Measurements from ENCODE around the gene CYP26C1.
"Not testable (repeated sequence)": the region's sequence is repeated elsewhere in the genome, so short reads cannot be mapped to it uniquely, and the experiment has no call there.

Gene CYP26C1

DNA sequence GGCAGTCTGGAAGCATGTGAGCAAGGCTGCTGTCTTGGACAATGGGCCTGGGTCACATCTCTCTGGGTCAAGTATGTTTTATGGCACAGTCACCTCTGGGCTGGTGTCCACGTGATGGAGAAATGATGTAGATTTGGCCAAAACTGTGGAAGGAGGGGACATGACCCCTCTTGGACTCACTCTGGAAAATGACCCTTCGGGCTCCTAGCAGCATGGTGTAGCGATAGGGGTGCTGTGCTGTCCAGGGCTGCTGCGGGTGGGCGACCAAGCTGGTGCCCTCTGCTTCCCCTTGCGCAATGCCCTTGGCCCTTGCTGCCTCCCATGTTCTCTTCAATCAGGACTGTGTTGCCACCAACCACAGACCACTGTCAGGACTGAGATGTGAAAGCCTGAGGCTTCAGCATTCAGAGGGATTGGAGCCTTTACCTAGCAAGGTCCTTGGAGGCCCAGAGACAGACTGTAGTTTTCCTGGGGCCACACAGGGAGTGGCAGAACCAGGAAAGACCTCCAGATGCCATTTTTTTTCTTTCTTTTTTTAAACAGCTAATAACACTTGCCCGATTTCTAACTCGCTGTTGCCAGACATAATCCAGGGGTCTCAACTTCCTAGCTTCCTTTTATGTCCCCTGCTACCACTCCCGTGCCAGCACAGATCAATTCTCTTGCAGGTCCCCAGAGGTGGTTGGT is 19.2 kb downstream of the CYP26C1 start:
- DNase-seq (ENCODE audit: low read depth in 2 of 2), result no peak

DNA sequence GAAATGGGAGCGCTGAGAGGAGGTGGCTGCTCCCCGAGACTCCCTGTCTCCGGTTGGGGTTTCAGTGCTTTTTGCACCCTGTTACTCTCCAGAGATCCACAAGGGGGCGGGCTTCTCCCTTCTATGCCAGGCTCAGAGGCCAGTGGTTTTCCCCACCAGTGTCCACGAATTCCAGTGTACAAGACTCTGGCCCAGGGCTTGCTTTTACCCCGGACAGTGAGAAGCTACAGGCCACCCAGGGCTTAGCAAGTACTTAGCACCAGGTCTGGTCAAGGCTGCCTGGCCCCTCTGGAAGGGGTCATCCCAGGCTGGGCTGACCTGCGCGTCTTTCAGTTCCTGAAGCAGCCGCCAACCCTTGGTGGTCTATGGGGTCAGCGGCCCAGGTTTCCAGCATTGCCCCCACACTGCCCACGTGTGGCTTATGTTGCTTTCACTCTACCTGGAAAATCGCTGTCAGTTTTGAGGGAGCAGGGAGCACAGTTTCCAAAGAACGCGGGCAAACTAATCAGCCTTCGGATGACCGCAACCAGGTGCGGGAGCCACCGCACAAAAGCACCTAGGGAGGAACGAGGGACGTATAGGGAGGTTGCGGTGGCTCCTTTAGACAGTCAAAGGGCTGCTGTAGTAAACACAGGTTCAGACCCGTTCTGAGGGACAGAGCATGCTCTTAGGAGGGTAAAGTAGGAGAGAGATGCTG is 19.9 kb downstream of the CYP26C1 start:
- no peak for DNase-seq (ENCODE audit: low read depth in 2 of 2)

DNA sequence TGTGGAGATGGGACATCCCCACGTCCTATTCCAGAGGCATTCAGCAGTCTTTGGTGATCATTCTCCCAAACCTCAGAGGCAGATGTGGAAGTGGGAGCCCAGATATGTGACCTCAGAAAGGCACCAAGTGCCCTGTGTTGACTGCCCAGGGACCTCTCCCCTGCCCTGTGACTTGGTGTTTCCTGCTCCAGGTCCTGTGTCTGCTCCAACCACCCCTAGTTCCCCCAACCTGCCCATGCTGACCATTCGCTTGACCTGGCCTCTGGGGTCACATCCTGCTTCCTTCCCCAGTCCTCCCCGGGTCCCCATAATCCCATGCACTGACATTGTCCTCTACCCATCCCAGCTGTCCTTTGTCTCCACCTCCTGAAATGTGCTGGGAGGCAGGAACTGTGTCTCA is 20.7 kb downstream of the CYP26C1 start:
- no peak for DNase-seq (ENCODE audit: low read depth in 2 of 2)

DNA sequence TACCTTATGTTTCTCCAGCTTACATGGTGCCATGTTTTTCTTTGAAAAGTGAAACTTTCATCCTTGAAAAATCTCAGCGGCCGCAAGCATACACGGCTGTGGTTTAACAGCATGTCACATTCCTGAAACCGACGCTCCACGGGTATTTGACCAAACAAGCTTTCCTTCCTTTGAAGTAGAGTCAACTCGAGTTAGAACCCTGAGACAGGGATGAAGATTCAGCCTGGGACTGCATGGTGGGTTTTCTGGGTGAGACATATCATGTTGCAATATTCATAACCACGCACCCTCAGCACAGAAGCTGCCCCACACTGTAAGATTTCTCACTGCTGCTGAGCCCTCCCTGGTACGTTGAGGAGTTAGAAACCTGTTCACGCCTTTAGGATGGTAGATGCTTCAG is 21.2 kb downstream of the CYP26C1 start:
- peak in 1 of 2 experiments; percentile 10 for DNase-seq (ENCODE audit: low read depth in 2 of 2)

DNA sequence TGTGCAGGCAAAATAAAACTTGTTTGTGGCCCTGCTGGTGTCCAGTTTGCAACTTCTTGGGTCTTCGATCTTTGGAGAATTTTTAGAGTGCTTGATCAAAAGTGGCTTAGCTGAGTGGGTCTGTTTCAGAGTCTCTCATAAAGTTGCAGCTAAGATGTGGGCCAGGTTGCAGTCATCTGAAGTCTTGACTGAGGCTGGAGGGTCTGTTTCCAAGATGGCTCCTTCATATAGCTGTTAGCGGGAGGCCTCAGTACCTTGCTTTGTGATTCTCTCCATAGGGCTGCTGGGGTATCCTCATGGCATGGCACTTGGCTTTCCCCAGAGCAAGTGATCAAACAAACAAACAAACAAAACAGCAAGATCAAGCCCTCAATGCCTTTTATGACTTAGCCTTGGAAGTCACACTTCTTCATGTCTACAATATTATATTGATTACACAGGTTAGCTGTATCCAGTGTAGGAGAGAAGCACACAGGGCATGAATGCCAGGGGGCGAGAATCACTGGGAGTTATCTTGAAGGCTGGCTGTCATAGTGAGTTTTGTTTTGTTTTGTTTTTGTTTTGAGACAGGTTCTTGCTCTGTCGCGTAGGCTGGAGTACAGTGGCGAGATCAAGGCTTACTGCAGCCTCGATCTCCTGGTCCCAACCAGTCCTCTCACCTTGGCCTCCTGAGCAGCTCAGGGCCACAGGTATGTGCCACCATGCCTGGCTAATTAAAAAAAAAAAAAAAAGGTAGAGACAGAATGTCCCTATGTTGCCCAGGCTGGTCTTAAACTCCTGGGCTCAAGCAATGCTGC is 23.3 kb downstream of the CYP26C1 start:
- no peak for DNase-seq (ENCODE audit: low read depth in 2 of 2)

DNA sequence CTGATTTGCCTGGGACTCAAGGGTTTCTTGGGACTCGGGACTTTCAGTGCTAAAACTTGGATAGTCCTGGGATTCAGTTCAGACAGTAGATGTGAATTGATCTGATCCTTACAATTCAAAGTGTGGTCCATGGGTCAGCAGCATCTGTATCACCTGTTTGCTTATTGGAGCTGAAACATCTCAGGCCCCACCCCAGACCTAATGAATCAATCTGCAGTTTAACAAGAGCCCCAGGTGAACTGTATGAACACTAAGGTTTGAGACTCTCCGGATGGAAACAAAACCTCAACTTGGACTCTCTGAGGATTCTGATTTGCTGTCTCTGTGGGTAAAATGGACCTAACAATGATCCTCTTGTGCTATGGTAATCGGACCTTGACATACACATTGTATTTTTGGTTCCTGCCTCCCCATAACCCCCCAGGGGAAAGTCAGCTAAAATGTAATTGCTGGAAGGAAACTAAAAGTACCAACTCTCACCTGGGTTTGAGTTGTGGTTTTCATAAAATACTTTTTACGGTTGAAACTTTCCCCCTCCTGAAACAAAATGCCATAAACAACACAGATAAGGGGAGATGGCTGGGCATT is 24.8 kb downstream of the CYP26C1 start:
- DNase-seq (ENCODE audit: low read depth in 2 of 2), result no peak

DNA sequence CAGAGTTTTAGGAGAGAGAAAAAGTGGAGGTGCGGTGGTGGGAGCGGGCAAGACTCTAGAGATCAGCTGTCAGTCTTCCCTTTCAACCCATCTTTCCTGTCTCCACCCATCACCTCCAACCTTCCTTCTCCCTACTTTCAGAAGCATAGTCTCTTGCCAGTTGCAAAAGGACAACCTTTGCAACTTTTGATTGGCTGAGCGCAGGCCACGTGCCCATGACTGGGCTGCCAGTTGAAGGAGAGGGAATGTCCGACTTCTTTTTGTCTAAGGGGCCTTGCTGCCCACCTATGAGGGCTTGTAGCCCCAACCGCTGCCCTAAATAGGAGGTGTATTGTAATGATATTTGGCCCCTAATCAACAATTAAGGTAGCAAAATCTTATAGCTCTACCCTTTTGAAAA is 25.7 kb downstream of the CYP26C1 start:
- DNase-seq (ENCODE audit: low read depth in 2 of 2), result no peak

DNA sequence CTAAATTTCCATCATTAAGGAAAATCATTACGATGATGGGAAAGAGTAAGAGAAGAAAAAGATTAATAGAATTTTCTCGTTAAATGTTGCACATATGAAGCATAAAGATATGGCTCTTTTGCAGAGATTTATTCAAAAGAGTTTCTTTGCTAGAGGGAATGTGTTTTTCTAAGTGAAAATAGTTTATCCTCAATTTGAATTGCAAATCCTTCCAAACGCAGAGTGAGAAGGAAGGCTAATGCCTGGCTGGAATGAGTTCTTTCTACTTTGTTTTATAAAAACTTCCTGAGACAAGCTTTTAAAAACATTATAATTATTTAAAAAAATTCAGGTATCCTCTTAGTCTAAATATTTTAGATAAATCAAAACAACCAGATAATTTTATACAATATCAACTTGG is 27.2 kb downstream of the CYP26C1 start:
- DNase-seq (ENCODE audit: low read depth in 2 of 2), result no peak

DNA sequence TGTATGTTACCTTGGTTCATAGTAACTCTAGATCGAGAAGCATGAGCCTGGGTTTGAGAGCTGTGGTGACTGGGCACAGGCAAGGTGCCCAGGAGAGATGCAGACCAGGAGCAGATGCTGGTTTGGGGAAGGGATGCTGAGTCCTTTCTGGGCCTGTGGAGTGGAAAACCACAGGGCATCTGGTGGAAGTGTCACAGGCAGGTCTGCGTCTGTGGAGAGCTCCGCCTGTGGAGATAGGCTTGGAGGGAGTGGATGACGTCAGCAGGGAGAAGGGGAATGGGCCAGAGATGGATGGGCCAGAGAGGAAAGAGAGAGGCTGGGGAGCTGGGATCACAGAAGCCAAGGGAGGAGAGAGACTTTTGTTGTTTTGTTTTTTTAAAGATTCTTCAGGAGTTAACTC is 27.9 kb downstream of the CYP26C1 start:
- DNase-seq (ENCODE audit: low read depth in 2 of 2), result no peak

DNA sequence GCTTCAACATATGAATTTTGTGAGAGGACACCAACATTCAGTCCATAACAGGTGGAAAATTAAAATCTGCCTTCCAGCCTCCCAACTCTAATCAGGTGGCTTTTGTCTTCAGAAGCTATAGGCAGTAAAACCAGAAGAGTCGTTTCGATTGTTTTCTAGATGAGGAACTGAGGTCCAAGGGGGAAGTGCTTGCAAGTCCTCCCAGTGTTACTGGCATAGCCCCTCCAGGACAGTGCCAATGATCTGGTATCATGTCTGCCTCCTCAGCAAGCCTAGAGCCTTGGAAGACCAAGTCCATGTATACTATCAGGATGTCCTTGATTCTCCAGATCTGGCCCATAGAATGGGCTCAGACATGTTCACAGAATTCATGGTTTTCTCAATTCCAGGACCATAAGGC is 30.0 kb downstream of the CYP26C1 start:
- no peak for DNase-seq (ENCODE audit: low read depth in 2 of 2)

DNA sequence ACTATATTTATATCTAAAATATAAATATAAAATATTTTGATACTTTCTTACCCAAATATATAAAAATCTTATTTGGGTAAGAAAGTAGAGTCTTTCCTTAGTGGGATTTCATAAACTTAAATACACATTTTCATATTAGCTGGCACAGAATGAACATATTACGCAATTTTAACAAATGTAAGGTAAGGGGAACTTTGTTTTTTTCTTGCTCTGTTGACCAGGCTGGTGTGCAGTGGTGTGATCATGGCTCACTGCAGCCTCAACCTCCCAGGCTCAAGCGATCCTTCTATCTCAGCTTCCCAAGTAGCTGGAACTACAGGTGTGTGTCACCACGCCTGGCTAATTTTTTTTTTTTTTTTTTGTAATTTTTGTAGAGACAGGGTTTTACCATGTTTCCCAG is 31.4 kb downstream of the CYP26C1 start:
- DNase-seq (ENCODE audit: low read depth in 2 of 2), result no peak

DNA sequence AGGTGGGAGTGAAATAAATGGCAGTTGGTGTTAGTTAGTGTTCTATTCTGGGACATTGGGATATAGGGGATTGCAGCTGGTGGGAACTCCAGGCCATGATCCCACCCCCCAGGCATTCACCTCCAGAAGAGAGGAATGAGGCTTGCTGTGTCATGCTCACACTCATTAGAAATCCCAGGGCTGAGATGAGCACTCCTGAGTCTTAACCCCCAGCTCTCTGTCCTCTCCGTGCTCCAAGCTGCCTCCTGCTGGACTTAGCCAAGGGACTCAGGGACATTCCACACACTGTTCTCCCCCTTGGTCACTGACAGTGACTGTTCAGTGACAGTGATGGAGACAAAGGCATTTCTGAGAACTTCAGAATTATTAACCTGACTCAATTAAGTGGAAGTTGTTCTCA is 34.6 kb downstream of the CYP26C1 start:
- no peak for DNase-seq (ENCODE audit: low read depth in 2 of 2)

DNA sequence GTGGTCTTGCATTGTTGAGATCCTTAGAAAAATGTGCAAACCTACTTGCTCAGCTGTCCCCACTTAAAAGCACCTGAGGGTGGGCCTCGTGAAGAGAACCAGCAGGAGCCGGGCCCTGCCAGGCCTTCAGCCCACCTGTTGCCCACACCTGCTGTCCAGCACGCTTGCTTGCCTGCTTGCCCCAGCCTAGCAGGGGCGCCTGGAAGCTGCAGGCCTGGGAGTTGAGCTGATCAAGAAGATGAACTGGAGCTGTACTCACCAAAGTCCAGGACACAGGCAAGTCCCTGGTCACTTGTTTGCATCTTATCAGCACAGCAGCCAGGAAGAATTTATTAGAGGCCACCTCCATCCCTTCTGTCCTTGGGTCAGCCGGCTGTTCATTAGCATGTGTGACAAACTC is 36.3 kb downstream of the CYP26C1 start:
- DNase-seq (ENCODE audit: low read depth in 2 of 2), result no peak

DNA sequence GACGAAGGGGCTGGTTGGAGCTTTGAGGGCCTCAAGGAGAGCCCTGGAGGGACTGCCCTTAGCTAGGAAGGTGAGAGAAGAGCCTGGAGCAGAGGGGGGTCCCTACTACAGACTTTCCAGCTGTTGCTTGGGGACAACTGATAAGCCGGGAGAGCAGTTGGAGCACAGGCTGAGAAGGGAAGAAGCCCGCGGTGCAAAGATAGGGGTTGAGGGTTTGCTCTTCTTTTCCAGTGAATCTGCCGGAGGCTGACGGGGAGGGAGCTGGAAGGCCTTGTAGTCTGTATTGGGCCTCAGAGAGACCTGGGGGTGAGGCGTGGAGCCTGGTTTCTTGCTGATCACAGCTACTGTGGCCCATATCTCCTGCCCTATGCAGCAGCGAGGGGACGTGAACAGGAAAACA is 36.8 kb downstream of the CYP26C1 start:
- no peak for DNase-seq (ENCODE audit: low read depth in 2 of 2)

DNA sequence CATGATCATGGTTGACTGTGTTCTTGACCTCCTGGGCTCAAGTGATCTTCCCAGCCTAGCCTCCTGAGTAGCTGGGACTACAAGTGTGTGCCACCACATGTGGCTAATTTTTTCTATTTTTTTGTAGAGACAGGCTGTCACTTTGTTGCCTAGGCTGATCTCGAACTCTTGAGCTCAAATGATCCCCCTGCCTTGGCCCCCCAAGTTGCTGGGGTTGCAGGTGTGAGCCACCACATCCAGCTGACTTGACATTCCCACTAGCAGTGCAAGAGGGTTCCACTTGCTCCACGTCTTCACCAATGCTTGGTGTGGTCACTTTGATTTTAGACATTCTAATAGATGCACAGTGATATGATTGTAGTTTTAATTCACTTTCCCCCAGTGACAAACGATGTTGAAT is 38.2 kb downstream of the CYP26C1 start:
- no peak for DNase-seq (ENCODE audit: low read depth in 2 of 2)

DNA sequence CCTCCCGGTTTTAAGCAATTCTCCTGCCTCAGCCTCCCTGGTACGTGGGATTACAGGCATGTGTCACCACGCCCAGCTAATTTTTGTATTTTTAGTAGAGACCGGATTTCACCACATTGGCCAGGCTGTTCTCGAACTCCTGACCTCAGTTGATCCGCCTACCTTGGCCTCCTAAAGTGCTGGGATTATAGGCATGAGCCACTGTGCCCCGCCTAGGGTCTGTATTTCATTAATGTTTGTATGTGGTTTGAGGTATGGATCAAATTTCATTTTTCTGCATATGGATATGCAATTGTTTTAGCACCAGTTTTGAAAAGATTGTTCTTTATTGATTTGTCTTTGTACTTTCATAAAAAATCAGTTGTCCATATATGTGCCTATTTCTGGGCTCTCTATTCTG is 39.1 kb downstream of the CYP26C1 start:
- DNase-seq (ENCODE audit: low read depth in 2 of 2), result no peak

DNA sequence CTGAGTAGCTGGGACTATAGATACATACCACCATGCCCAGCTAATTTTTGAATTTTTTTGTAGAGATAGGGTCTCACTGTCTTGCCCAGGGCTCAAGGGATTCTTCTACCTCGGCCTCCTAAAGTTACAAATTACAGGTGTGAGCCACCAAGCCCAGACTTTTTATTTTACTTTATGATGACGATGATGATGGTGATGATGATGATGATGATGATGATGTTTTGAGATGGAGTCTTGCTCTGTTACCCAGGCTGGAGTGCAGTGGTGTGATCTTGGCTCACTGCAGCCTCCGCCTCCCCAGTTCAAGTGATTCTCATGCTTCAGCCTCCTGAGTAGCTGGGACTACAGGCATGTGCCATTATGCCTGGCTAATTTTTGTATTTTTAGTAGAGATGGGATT is 40.5 kb downstream of the CYP26C1 start:
- DNase-seq (ENCODE audit: low read depth in 2 of 2), result not testable (repeated sequence)

DNA sequence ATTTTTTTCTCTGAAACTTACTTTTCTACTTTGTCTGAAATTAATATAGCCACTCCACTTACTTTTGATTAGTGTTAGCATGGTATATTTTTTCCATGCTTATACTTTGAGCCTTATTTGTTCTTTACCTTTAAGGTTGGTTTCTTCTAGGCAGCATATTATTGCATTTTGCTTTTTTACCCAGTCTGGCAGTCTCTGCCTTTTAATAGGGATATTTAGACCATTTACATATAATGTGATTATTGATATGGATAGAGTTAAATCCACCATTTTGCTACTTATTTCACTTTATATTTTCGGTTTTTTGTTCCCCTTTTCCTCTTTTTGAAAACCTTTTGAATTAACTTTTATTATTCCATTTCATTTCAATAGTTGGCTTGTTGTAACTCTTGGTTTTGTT is 43.4 kb downstream of the CYP26C1 start:
- DNase-seq (ENCODE audit: low read depth in 2 of 2), result no peak

DNA sequence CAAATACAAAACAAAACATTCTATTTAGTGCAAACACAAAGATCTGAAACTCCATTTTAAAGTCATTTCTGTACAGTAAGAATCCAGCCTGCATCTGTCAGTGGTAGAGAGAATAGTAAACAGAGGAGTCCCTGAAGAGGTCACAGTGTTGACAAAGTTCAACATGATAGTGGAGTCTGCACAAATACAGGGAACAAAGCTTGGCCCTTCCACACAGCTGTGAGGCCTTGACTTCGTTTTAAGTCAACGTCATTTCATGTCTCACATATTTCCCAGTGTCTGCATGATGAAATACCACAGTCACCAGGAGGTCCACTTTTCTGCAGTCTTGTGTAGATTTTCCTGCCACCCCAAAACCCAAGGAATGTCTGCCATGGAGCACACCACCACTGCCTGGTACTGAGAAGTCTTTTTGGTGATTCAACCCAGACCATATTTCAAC is 46.1 kb downstream of the CYP26C1 start:
- peak; percentile 12 to 24 for DNase-seq (ENCODE audit: low read depth in 2 of 2)

DNA sequence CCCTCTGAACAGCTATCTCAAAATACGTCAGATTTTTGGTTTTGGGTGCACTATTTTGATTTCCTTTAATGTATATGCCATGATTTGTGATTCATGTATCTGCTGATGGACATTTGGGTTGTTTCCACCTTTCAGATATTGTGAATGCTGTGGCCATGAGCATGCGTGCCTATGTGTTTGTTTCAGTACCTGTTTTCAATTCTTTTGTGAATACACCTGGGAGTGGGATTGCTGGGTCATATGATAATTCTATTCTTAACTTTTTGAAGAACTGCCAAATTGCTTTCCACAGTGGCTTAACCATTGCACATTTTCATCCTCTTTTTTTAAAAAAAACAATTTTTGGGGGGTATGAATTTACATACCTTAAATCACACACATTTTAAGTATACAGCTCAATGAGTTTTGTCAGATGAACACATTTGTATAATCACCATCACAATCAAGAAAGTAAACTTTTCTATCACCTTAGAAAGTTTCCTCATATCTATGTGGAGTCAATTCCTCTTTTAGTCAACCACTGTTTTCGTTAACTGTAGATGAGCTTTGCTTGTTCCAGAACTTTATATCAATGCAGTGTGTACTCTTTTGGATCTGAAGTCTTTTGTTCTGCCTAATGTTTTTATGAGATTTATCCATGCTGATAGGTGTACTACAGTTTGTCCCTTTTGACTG is 50.0 kb downstream of the CYP26C1 start:
- DNase-seq (ENCODE audit: low read depth in 2 of 2), result no peak

DNA sequence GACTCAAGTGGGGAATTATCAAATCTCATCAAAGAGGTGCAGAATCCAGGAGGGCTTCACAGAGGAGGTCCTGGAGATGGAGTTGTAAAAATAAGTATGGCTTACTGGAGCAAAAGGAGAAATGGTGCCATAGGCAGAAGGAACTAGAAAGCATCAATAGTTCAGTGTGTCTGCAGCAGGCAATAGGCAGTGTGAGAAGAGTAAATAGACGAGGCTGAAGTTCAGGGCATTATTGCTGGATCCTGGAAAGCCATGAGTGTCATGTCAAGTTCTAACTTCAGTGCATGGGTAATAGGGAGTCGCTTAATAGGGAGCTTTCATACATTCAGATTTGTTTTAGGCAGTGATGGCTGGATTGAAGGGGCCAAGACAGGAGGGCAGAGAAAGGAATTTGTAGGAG is 52.4 kb downstream of the CYP26C1 start:
- no peak for DNase-seq (ENCODE audit: low read depth in 2 of 2)

Data from fibroblast of skin of left biceps (primary cell).